ENCODE data around the gene C1orf198. TPM values are rescaled to one million over a fixed set of nuclear protein-coding genes. Genes with fewer than 3 reads are reported as not detected.
A peak's percentile ranks its signal among the peaks of the same experiment; 100 is the strongest.

The C1orf198 gene
- total RNA-seq, 1 experiment from 2014 or later: 20.5 TPM

DNA sequence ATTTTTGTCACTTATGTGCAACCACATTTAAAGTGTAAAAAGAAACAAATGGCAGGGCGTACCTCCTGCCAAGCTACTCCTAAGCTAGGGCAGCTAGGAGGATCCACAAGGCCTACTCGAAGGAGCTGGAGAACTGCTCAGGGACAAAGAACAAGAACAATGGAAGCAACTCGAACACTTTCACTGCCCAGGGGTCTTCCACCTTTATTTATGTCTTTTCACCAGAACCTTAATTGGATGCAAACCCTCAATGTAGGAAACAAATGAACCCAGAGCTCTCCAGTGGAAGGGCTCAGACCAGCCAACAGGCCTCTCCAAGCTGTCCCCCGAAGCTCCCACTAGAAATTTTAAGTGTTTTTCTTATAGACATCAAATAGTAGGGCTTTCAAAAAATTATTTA lies 39.9 kb downstream of the C1orf198 start:
- Histone ChIP-seq H3K4me1 (replicated peaks; ENCODE audit: insufficient read depth) (peaks cover 40% of the 10 kb centered on the region), H3K27me3 (ENCODE audit: insufficient read depth, low read depth) (no peaks in the 10 kb centered on the region), H3F3A (ENCODE audit: insufficient read depth, low read depth) (peaks cover 31% of the 10 kb centered on the region), H3K4me3 (no peak overlapping the region), H3K36me3 (ENCODE audit: low read depth) (no peaks in the 10 kb centered on the region), H3K79me2 (ENCODE audit: low read depth) (no peaks in the 10 kb centered on the region), H2AFZ (no peak overlapping the region), H3K27ac (no peak overlapping the region), H3K9me3 (ENCODE audit: insufficient read depth, low read depth) (no peaks in the 10 kb centered on the region), H4K20me1 (ENCODE audit: insufficient read depth) (no peaks in the 10 kb centered on the region), H3K4me2 (no peak overlapping the region), H3K9me2 (ENCODE audit: insufficient read depth) (no peaks in the 10 kb centered on the region)
- DNase-seq: no peak
- CTCF ChIA-PET: no interaction called here
- intact Hi-C loops (cut with micrococcal nuclease; ENCODE audit: unreplicated experiment): no loop called here
- TF ChIP-seq EZH2 (IDR thresholded peaks at IDR 0.05; ENCODE audit: low read depth) (no peak), CTCF (conservative IDR thresholded peaks at IDR 0.05) (no peak)
- POLR2A ChIA-PET (ENCODE audit: unreplicated experiment): no interaction called here
- no TSS peak for BruUV-seq (replicated peaks)

GRCh38 chr1:230827801-230828200 lies 40.5 kb downstream of the C1orf198 start:
- POLR2A ChIA-PET (ENCODE audit: unreplicated experiment): no interaction called here
- CTCF ChIA-PET: no interaction called here
- no peak for TF ChIP-seq CTCF (conservative IDR thresholded peaks at IDR 0.05)
- TF ChIP-seq EZH2 (IDR thresholded peaks at IDR 0.05; ENCODE audit: low read depth): no peak

GRCh38 chr1:230827081-230827681 lies 41.1 kb downstream of the C1orf198 start:
- intact Hi-C loops (cut with micrococcal nuclease; ENCODE audit: unreplicated experiment): no loop called here
- POLR2A ChIA-PET (ENCODE audit: unreplicated experiment): no interaction called here

More at GRCh38 chr1:230827801-230828200, 40.5 kb downstream of the C1orf198 start:
- peaks cover 42% of the 10 kb centered on the region for H3K4me1 ChIP-seq (replicated peaks; ENCODE audit: insufficient read depth)
- H3K4me3 ChIP-seq: no peak overlapping the region
- peaks cover 31% of the 10 kb centered on the region for H3F3A ChIP-seq (ENCODE audit: insufficient read depth, low read depth)
- no peak overlapping the region for H3K4me2 ChIP-seq
- H2AFZ ChIP-seq: no peak overlapping the region
- no peaks in the 10 kb centered on the region for H3K36me3 ChIP-seq (ENCODE audit: low read depth)
- H4K20me1 ChIP-seq (ENCODE audit: insufficient read depth): no peaks in the 10 kb centered on the region
- no peaks in the 10 kb centered on the region for H3K9me2 ChIP-seq (ENCODE audit: insufficient read depth)
- no peak overlapping the region for H3K27ac ChIP-seq
- intact Hi-C loops (cut with micrococcal nuclease; ENCODE audit: unreplicated experiment): no loop called here
- H3K79me2 ChIP-seq (ENCODE audit: low read depth): no peaks in the 10 kb centered on the region
- no peak for DNase-seq
- no TSS peak for BruUV-seq (replicated peaks)
- no peaks in the 10 kb centered on the region for H3K9me3 ChIP-seq (ENCODE audit: insufficient read depth, low read depth)
- H3K27me3 ChIP-seq (ENCODE audit: insufficient read depth, low read depth): no peaks in the 10 kb centered on the region

More at GRCh38 chr1:230827081-230827681, 41.1 kb downstream of the C1orf198 start:
- Histone ChIP-seq H3K4me2 (no peak overlapping the region), H4K20me1 (ENCODE audit: insufficient read depth) (no peaks in the 10 kb centered on the region), H3K4me1 (replicated peaks; ENCODE audit: insufficient read depth) (peaks cover 42% of the 10 kb centered on the region), H2AFZ (no peak overlapping the region), H3K79me2 (ENCODE audit: low read depth) (no peaks in the 10 kb centered on the region), H3K36me3 (ENCODE audit: low read depth) (no peaks in the 10 kb centered on the region), H3K9me3 (ENCODE audit: insufficient read depth, low read depth) (no peaks in the 10 kb centered on the region), H3K27me3 (ENCODE audit: insufficient read depth, low read depth) (no peaks in the 10 kb centered on the region), H3F3A (ENCODE audit: insufficient read depth, low read depth) (peaks cover 31% of the 10 kb centered on the region), H3K4me3 (no peak overlapping the region), H3K27ac (no peak overlapping the region), H3K9me2 (ENCODE audit: insufficient read depth) (no peaks in the 10 kb centered on the region)
- no peak for TF ChIP-seq CTCF (conservative IDR thresholded peaks at IDR 0.05)
- no peak for TF ChIP-seq EZH2 (IDR thresholded peaks at IDR 0.05; ENCODE audit: low read depth)
- DNase-seq: peak in 1 of 2 experiments; percentile 43
- no TSS peak for BruUV-seq (replicated peaks)
- CTCF ChIA-PET: no interaction called here
